Measurements from ENCODE around the gene RBM22. TPM values are rescaled to one million over a fixed set of nuclear protein-coding genes. Genes with fewer than 3 reads are reported as not detected.
A peak's percentile ranks its signal among the peaks of the same experiment; 100 is the strongest.

RBM22 gene
- total RNA-seq, 4 donors from 2014 or later: 22.5 to 31.0 (median 26.2) TPM

- Histone ChIP-seq H3K27me3 (no peaks in the 10 kb centered on the region), H3K4me3 (no peak overlapping the region), H3K4me1 (peaks cover 88 to 93% of the 10 kb centered on the region in 2 donors), H3K27ac (peak overlapping the region; percentile 96 to 100 (median 100)), H3K36me3 (peaks cover 0 to 21% of the 10 kb centered on the region in 2 donors), H3K9me3 (no peaks in the 10 kb centered on the region)
- in situ Hi-C loops (cut with MboI; ENCODE audit: low sequenced_read_pairs in 4 of 4) (no loop called here), intact Hi-C loops (cut with DNase I; ENCODE audit: low total_unique reads) (loop anchor here (5.0 kb wide), 1 partner anchor 38 kb away; no protein-coding TSS in a partner anchor)
- ATAC-seq (peak in 1 of 2 donors; percentile 8), DNase-seq (peak in 1 of 2 donors; percentile 69)
- TF ChIP-seq POLR2A (IDR thresholded peaks at IDR 0.05): no peak
- TF ChIP-seq CTCF (IDR thresholded peaks at IDR 0.05 in 4 of 5, conservative IDR thresholded peaks at IDR 0.05 in 1 of 5): no peak
Measured at GRCh38 chr5:150645070-150645700, 55.7 kb downstream of the RBM22 start.

GRCh38 chr5:150644514-150644913 is 56.3 kb downstream of the RBM22 start:
- Histone ChIP-seq H3K4me1 (peaks cover 89 to 93% of the 10 kb centered on the region in 2 donors), H3K36me3 (peaks cover 0 to 14% of the 10 kb centered on the region in 2 donors), H3K4me3 (no peak overlapping the region), H3K9me3 (no peaks in the 10 kb centered on the region), H3K27ac (peak overlapping the region; percentile 96 to 100 (median 100)), H3K27me3 (no peaks in the 10 kb centered on the region)
- in situ Hi-C loops (cut with MboI; ENCODE audit: low sequenced_read_pairs in 4 of 4): no loop called here
- DNase-seq: peak in 1 of 2 donors; percentile 74
- no peak for TF ChIP-seq POLR2A (IDR thresholded peaks at IDR 0.05)
- no peak for TF ChIP-seq CTCF (IDR thresholded peaks at IDR 0.05 in 4 of 5, conservative IDR thresholded peaks at IDR 0.05 in 1 of 5)
- ATAC-seq: peak in 1 of 2 donors; percentile 27
- intact Hi-C loops (cut with DNase I; ENCODE audit: low total_unique reads): no loop called here

GRCh38 chr5:150644058-150644457 is 56.8 kb downstream of the RBM22 start:
- peak overlapping the region; percentile 96 to 100 (median 100) for H3K27ac ChIP-seq
- H3K9me3 ChIP-seq: no peaks in the 10 kb centered on the region
- in situ Hi-C loops (cut with MboI; ENCODE audit: low sequenced_read_pairs in 4 of 4) (no loop called here), intact Hi-C loops (cut with DNase I; ENCODE audit: low total_unique reads) (no loop called here)
- H3K4me1 ChIP-seq: peaks cover 89 to 93% of the 10 kb centered on the region in 2 donors
- DNase-seq: no peak
- TF ChIP-seq CTCF (IDR thresholded peaks at IDR 0.05 in 4 of 5, conservative IDR thresholded peaks at IDR 0.05 in 1 of 5): no peak
- TF ChIP-seq POLR2A (IDR thresholded peaks at IDR 0.05): no peak
- peaks cover 0 to 10% of the 10 kb centered on the region in 2 donors for H3K36me3 ChIP-seq
- no peak overlapping the region for H3K4me3 ChIP-seq
- no peaks in the 10 kb centered on the region for H3K27me3 ChIP-seq
- no peak for ATAC-seq

- in situ Hi-C loops (cut with MboI; ENCODE audit: low sequenced_read_pairs in 4 of 4) (no loop called here), intact Hi-C loops (cut with DNase I; ENCODE audit: low total_unique reads) (no loop called here)
- Histone ChIP-seq H3K4me3 (no peak overlapping the region), H3K27me3 (no peaks in the 10 kb centered on the region), H3K4me1 (peaks cover 89 to 92% of the 10 kb centered on the region in 2 donors), H3K27ac (peak overlapping the region; percentile 96 to 100 (median 100)), H3K36me3 (peaks cover 0 to under 1% of the 10 kb centered on the region in 2 donors), H3K9me3 (no peaks in the 10 kb centered on the region)
- DNase-seq: no peak
- TF ChIP-seq CTCF (IDR thresholded peaks at IDR 0.05 in 4 of 5, conservative IDR thresholded peaks at IDR 0.05 in 1 of 5) (no peak), POLR2A (IDR thresholded peaks at IDR 0.05) (no peak)
- ATAC-seq: no peak
Measured at GRCh38 chr5:150642991-150643710, 57.7 kb downstream of the RBM22 start.

Measured in gastrocnemius medialis (tissue), 4 donors.